Coronary artery (tissue), 2 donors: ENCODE measurements around the gene CLK3.
A peak's percentile ranks its signal among the peaks of the same experiment; 100 is the strongest.

Experiments
- DNase-seq: peaks from one replicate; pipeline ENCODE4 v3.0.0-alpha.2; 2017; ENCODE audit warnings: low spot score
- H3K27ac ChIP-seq, 2 donors: fragments of 200-600 bp; sonication (generic); one replicate each; pipeline ENCODE4 v1.5.1; 2016 to 2019
- H3K4me3 ChIP-seq: fragments of 200-600 bp; sonication (generic); 2 replicates; pipeline ENCODE4 v1.5.1; 2016; ENCODE audit warnings: mild to moderate bottlenecking, moderate library complexity
- CTCF ChIP-seq: fragments of 200-600 bp; sonication (generic); IDR thresholded peaks from one replicate; pipeline ENCODE4 v1.5.1; 2019; ENCODE audit warnings: antibody characterized with exemption

Gene CLK3

GRCh38 chr15:74611341-74611740, 4.3 kb upstream of the CLK3 start:
- no peak overlapping the region for H3K27ac ChIP-seq
- no peak overlapping the region for H3K4me3 ChIP-seq
- TF ChIP-seq CTCF = no peak
- DNase-seq = no peak

GRCh38 chr15:74611834-74612233, 3.8 kb upstream of the CLK3 start:
- DNase-seq = no peak
- H3K27ac ChIP-seq = no peak overlapping the region
- TF ChIP-seq CTCF = no peak

GRCh38 chr15:74612677-74613076, 3.0 kb upstream of the CLK3 start:
- no peak for DNase-seq
- no peak overlapping the region for H3K4me3 ChIP-seq
- no peak for TF ChIP-seq CTCF
- H3K27ac ChIP-seq = no peak overlapping the region

More at GRCh38 chr15:74611834-74612233, 3.8 kb upstream of the CLK3 start:
- H3K4me3 ChIP-seq = no peak overlapping the region

GRCh38 chr15:74613089-74613952, 2.3 kb upstream of the CLK3 start:
- TF ChIP-seq CTCF = no peak
- DNase-seq = no peak
- Histone ChIP-seq H3K27ac (no peak overlapping the region), H3K4me3 (no peak overlapping the region)

GRCh38 chr15:74613953-74614743, 1.5 kb upstream of the CLK3 start:
- no peak for DNase-seq
- peak overlapping the region; percentile 97 for H3K4me3 ChIP-seq
- no peak for TF ChIP-seq CTCF
- peak overlapping the region; percentile 98 to 99 for H3K27ac ChIP-seq

GRCh38 chr15:74614744-74615507, 710 bp upstream of the CLK3 start:
- Histone ChIP-seq H3K27ac (peak overlapping the region; percentile 98 to 99), H3K4me3 (peak overlapping the region; percentile 97)
- peak; percentile 91 for DNase-seq
- no peak for TF ChIP-seq CTCF
